Peyer's patch (tissue), 4 donors: ENCODE measurements around the gene NPL.

Source experiments
- CTCF ChIP-seq, 6 experiments: fragments of 450-650 bp in 4 of 6; fragments of 200-600 bp in 2 of 6; sonication (generic) in 1 of 6; IDR thresholded peaks; one replicate each; pipeline ENCODE4 v1.5.1; 2017 to 2019; ENCODE audit warnings: antibody characterized with exemption in 6 of 6, mild to moderate bottlenecking in 3 of 6, moderate library complexity in 1 of 6
- POLR2A ChIP-seq, 2 donors: fragments of 450-650 bp; IDR thresholded peaks; one replicate each; pipeline ENCODE4 v1.5.1; 2017; ENCODE audit warnings: antibody characterized with exemption in 2 of 2, mild to moderate bottlenecking in 2 of 2, moderate library complexity in 2 of 2

DNA sequence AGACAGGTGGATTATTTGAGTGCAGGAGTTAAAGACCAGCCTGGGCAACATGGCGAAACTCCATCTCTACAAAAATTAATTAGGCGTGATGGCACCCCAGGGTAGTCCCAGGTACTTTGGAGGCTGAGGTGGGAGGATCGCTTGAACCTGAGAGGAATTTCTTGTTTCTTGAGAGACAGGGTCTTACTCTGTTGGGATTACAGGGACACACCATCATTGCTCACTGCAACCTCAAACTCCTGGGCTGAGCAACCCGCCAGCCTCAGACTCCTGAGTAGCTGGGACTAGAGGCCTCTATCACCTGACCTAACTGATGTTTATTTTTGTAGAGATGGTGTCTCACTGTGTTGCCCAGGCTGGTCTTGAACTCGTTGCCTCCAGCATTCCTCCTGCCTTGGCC lies 74.4 kb downstream of the NPL start:
- TF ChIP-seq CTCF (IDR thresholded peaks at IDR 0.05) (no peak), POLR2A (IDR thresholded peaks at IDR 0.05) (no peak)
